ENCODE results near the gene KCNJ4. TPM values are rescaled to one million over a fixed set of nuclear protein-coding genes. Genes with fewer than 3 reads are reported as not detected.

KCNJ4 gene
- total RNA-seq, 2 donors from 2014 or later = not detected

DNA sequence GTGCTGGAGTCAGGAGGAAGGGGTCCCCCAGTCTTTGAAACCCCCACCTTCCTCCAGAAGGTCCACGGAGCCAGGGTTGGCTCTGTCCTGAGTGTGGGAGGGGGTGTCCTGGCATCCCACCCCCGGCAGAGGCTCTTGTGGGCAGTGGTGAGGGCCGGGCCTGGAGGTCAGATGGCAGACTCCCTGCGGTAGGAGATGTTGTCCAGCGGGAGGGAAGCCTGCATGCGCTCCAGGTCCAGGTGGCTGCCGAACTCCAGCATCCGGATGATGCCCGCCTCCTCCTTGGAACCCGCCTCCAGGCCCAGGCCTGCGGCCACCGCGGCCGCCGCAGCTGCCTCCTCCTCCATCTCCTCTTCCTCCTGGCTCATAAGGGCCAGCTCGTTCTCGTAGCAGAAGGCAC is 28.4 kb downstream of the KCNJ4 start:
- Histone ChIP-seq H3K27ac (no peak overlapping the region), H3K27me3 (replicated peaks; ENCODE audit: insufficient read depth) (no peaks in the 10 kb centered on the region), H3K9me3 (no peaks in the 10 kb centered on the region), H3K4me1 (ENCODE audit: control insufficient read depth in 1 of 2, low read depth in 2 of 2) (no peaks in the 10 kb centered on the region), H3K36me3 (no peaks in the 10 kb centered on the region), H3K4me3 (no peak overlapping the region)
- no peak for ATAC-seq (ENCODE audit: insufficient number of reproducible peaks, low FRiP score, low read depth)
- TF ChIP-seq, protein P1, sequence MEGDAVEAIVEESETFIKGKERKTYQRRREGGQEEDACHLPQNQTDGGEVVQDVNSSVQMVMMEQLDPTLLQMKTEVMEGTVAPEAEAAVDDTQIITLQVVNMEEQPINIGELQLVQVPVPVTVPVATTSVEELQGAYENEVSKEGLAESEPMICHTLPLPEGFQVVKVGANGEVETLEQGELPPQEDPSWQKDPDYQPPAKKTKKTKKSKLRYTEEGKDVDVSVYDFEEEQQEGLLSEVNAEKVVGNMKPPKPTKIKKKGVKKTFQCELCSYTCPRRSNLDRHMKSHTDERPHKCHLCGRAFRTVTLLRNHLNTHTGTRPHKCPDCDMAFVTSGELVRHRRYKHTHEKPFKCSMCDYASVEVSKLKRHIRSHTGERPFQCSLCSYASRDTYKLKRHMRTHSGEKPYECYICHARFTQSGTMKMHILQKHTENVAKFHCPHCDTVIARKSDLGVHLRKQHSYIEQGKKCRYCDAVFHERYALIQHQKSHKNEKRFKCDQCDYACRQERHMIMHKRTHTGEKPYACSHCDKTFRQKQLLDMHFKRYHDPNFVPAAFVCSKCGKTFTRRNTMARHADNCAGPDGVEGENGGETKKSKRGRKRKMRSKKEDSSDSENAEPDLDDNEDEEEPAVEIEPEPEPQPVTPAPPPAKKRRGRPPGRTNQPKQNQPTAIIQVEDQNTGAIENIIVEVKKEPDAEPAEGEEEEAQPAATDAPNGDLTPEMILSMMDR (IDR thresholded peaks at IDR 0.05) = no peak
- no peak for DNase-seq (ENCODE audit: low spot score)

DNA sequence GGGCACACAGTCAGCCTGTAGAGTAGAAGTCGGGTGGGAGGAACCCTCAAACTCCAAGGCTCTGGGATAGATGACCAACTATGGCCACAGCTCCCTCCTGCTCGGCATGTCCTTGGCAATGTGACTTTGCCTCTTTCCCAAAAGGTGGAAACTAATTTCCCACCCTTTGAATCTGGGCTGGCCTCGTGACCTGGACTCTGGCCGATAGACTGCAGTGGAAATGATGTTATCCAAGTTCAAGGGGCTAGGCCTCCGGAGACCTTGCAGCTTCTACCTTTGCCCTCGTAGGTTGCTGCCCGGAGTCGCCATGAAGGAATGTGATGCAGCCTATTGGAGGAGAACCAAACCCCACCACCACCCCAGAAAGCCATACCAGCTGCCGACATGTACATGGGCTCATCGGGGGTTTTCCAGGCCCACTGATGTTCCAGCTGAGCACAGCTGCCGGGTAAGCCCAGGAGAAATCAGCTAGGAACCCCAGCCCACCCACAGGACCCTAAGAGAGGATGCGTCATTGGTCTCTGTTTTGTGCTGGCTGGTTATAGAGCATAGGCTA is 30.4 kb downstream of the KCNJ4 start:
- Histone ChIP-seq H3K27ac (no peak overlapping the region), H3K9me3 (no peaks in the 10 kb centered on the region), H3K4me3 (no peak overlapping the region), H3K27me3 (replicated peaks; ENCODE audit: insufficient read depth) (no peaks in the 10 kb centered on the region), H3K4me1 (ENCODE audit: control insufficient read depth in 1 of 2, low read depth in 2 of 2) (no peaks in the 10 kb centered on the region), H3K36me3 (no peaks in the 10 kb centered on the region)
- TF ChIP-seq, protein P1 (IDR thresholded peaks at IDR 0.05) = no peak
- DNase-seq (ENCODE audit: low spot score) (no peak), ATAC-seq (ENCODE audit: insufficient number of reproducible peaks, low FRiP score, low read depth) (no peak)

GRCh38 chr22:38423512-38424503 is 31.2 kb downstream of the KCNJ4 start:
- ATAC-seq (ENCODE audit: insufficient number of reproducible peaks, low FRiP score, low read depth) = no peak
- no peak overlapping the region for H3K27ac ChIP-seq

DNA sequence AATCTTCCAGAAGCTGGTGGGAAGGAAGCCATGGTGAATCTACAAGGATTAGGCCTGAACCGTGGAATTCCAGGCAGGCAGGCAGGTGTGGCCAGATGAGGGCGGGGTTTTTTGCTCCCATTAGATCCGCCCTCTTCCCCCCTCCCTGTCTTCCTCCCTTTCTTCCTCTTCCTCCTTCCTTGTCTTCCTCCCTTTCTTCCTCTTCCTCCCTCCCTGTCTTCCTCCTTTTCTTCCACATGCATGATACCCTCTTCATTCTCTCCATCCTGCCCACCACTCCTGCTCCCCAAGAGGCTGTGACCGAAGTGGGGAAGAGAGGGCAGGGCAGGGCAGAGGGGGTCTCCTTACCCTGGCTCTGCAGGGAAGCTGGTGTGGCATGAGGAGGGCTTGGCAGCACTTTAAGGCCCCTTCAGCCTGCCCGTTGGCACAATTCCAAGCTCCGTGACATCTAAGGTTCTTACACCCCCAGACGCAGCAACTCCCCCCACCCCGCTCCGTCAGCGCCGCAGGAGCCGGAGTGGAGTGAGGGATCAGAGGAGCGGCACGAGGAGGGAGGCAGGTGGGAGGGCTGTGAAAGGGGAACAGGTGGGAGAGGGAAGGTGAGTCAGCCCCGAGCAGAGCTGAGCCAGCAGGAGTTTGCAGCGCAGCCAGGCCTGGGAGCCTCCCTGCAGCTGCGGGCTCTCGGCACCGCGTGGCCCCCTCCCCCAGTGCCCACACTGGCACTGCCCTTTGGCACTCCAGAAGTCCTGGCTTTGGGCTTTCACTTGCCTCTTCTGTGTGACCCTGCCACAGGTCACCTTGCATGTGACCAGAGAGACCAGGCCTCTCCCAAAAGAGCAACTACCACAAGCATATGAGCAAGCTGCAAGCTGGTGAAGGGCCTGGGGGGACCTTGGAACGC is 32.1 kb downstream of the KCNJ4 start:
- Histone ChIP-seq H3K27ac (no peak overlapping the region), H3K36me3 (no peaks in the 10 kb centered on the region), H3K4me1 (ENCODE audit: control insufficient read depth in 1 of 2, low read depth in 2 of 2) (no peaks in the 10 kb centered on the region), H3K4me3 (no peak overlapping the region), H3K9me3 (no peaks in the 10 kb centered on the region), H3K27me3 (replicated peaks; ENCODE audit: insufficient read depth) (no peaks in the 10 kb centered on the region)
- DNase-seq (ENCODE audit: low spot score) (no peak), ATAC-seq (ENCODE audit: insufficient number of reproducible peaks, low FRiP score, low read depth) (no peak)
- TF ChIP-seq, protein P1 (IDR thresholded peaks at IDR 0.05) = no peak

More at GRCh38 chr22:38423512-38424503, 31.2 kb downstream of the KCNJ4 start:
- H3K36me3 ChIP-seq = no peaks in the 10 kb centered on the region
- H3K9me3 ChIP-seq = no peaks in the 10 kb centered on the region
- no peak for DNase-seq (ENCODE audit: low spot score)
- no peak overlapping the region for H3K4me3 ChIP-seq
- H3K27me3 ChIP-seq (replicated peaks; ENCODE audit: insufficient read depth) = no peaks in the 10 kb centered on the region
- H3K4me1 ChIP-seq (ENCODE audit: control insufficient read depth in 1 of 2, low read depth in 2 of 2) = no peaks in the 10 kb centered on the region
- TF ChIP-seq, protein P1 (IDR thresholded peaks at IDR 0.05) = no peak

Measured in thoracic aorta (tissue), 2 donors.